GM18909 (cell line): ENCODE measurements around the gene ETDA.
"Not testable (repeated sequence)": the region's sequence is repeated elsewhere in the genome, so short reads cannot be mapped to it uniquely, and the experiment has no call there.

Source experiments
- ATAC-seq: cut with Tn5 transposase; IDR thresholded peaks from one replicate; pipeline ENCODE4 v1.9.1; 2021; ENCODE audit warnings: mild to moderate bottlenecking; ENCODE audit not compliant: unreplicated experiment, poor library complexity

Gene ETDA

DNA sequence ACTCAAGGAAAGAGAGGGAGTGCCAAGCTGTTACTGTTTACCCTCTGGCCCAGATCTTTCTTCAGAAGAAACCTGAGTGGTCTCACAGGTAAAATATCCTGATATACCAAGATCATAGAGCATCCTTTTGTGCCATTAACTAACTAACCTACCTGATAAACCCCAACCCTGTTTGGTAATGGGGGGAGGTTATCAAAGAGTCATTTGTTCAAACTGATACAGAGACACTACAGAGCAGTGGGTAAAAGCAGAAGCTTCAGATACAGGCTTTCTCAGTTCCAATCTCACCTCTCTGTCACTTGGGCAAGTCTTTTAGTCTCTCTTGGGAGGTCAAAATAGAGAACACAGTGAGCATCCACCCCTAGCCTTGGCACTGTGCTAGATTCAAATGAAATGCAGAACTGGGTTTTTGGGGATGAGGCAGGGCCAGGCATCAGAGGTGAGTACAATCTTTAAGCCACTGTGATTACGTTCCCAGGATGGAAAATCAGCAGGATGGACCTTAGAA lies at the start of gene ETDA:
Gene ETDA (plus strand): TSS at position 51 of the 508 bp plus-strand sequence. CDS start 1,216 bp downstream, outside the sequence.
- ATAC-seq: not testable (repeated sequence)

- not testable (repeated sequence) for ATAC-seq
These were observed 45.4 kb upstream of the ETDA start for GRCh38 chrX:135206427-135206826.

GRCh38 chrX:135213200-135213844 lies 38.5 kb upstream of the ETDA start:
- ATAC-seq: peak; percentile 85

- not testable (repeated sequence) for ATAC-seq
These were observed 5.9 kb upstream of the ETDA start for GRCh38 chrX:135245989-135246388.

- not testable (repeated sequence) for ATAC-seq
These were observed 4.3 kb downstream of the ETDA start for GRCh38 chrX:135256087-135256684.

GRCh38 chrX:135256923-135257322 lies 5.1 kb downstream of the ETDA start:
- no peak for ATAC-seq

- no peak for ATAC-seq
These were observed 5.6 kb downstream of the ETDA start for GRCh38 chrX:135257469-135257868.

DNA sequence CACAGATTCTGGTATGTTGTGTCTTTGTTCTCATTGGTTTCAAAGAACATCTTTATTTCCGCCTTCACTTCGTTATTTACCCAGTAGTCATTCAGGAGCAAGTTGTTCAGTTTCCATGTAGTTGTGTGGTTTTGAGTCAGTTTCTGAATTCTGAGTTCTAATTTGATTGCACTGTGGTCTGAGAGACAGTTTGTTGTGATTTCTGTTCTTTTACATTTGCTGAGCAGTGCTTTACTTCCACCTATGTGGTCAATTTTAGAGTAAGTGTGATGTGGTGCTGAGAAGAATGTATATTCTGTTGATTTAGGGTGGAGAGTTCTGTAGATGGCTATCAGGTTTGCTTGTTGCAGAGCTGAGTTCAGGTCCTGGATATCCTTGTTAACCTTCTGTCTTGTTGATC lies 9.1 kb downstream of the ETDA start:
- not testable (repeated sequence) for ATAC-seq

- not testable (repeated sequence) for ATAC-seq
These were observed 11.5 kb downstream of the ETDA start for GRCh38 chrX:135263376-135263775.

DNA sequence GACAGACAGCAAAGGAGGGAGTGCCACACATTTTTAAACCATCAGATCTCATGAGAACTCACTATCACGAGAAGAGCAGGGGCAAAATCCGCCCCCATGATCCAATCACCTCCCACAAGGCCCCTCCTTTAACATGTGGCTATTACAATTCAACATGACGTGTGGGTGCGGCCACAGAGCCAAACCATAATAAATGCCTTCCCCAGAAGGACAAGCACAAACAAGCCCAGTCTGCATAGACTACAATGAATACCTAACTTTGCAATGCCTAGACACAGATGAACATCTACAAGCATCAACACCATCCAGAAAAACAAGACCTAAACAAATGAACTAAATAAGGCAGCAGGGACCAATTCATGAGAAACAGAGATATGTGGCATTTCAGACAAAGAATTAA lies 12.3 kb downstream of the ETDA start:
- no peak for ATAC-seq

- no peak for ATAC-seq
These were observed 21.3 kb downstream of the ETDA start for GRCh38 chrX:135273162-135273561.

DNA sequence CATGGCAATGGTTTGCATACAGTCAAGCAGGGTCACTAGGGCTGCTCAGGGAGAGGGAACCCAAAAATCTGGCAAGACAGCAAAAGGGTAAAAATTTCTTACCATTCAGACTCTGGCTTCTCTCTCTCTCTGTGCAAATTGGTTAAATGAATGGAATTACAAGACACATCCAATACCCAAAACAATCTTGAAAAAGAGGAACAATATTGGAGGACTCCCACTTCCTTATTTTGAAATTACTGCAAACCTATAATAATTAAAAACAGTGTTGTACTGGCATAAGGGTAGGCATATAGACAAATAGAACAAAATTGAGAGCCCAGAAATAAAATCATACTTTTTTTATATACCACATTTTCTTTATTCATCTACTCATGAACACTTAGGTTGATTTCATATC lies 24.1 kb downstream of the ETDA start:
- no peak for ATAC-seq

DNA sequence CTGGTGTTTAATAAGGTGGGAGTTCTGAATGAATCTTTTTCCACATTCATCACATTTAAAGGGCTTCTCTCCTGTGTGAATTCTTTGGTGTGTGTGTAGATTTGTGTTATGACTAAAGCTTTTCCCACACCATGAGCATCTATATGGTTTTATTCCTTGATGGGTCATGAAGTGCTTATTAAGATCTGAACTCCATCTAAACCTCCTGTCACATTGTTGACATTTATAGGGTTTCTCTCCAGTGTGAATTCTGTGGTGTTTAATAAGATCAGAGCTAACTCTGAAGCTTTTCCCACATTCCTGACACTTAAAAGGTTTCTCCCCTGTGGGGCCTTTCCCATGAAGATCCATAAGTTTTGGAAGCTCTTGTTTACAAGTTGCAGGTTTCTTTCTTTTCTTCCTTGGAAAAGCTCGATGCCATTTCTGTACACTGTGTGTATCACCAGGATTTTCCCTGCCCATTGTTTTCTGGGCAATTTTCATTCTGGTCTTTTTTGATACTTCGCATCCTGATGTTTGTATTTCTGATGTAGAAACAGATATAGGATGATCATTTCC lies 35.5 kb downstream of the ETDA start:
- ATAC-seq: no peak

DNA sequence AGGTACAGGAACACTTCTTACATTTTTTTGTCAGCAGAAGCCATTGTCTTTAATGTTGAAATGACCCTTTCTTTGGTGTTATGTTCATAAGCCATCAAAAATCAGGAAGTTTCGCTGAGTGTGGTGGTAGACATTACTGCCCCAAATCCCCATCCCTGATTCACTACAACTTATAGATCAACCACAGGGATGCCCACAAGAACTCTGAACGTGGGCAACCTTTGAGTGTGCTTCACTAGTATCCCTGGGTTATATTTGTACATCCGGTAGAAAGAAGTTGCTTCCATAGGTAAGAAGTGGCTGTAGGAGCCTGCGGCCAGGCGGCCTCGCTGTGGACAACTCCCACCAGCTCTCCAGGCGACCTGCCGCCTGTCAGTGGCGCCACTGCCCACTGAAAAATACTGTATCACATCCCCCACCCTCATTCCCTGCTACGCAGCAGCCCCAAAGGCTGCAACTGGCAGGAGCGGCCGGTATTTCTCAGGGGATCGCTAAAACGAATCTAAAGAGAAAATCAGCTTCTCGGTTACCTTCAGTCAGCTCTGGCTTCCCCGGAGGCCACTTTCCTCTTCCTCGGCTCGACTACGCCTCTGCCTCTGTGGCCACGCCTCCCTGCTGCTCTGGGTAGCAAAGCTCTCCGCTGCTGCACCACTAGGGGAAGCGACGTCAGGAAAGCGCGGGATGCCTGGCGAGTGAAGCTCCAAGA lies 43.5 kb downstream of the ETDA start:
- ATAC-seq: peak; percentile 99

GRCh38 chrX:135295944-135296305 lies 44.1 kb downstream of the ETDA start:
- ATAC-seq: peak; percentile 71

- no peak for ATAC-seq
These were observed 50.5 kb downstream of the ETDA start for GRCh38 chrX:135302269-135302873.
